GM12878 (cell line): Measurements from ENCODE around the gene LAD1. TPM values are rescaled to one million over a fixed set of nuclear protein-coding genes. Genes with fewer than 3 reads are reported as not detected.

Source experiments
- ATAC-seq: fragments of 200-7000 bp; cut with Tn5 transposase; 3 replicates; pipeline ENCODE4 v1.9.1; 2020; ENCODE audit warnings: mild to moderate bottlenecking, moderate library complexity
- BruUV-seq: library from RNA; stranded (reverse); fragments of 400-500 nt; replicated peaks from 2 replicates; lab custom pipeline; 2021; lab: Mats Ljungman, UMichigan
- CTCF ChIA-PET: fragments of 300-600 bp; sonication (Branson Sonifier 250); formaldehyde crosslinking; extraction: SDS; loops from one replicate; lab custom pipeline; 2021; ENCODE audit warnings: inconsistent platforms; lab: Yijun Ruan, JAX
- POLR2A ChIA-PET: fragments of 350-600 bp; formaldehyde crosslinking; extraction: SDS; loops from one replicate; lab custom pipeline; 2021; ENCODE audit warnings: inconsistent platforms; lab: Charles Lee
- RAD21 ChIA-PET: fragments of 300-600 bp; sonication (Branson Sonifier 250); formaldehyde crosslinking; loops from one replicate; lab custom pipeline; 2023; ENCODE audit warnings: antibody characterized with exemption; ENCODE audit not compliant: unreplicated experiment; lab: Charles Lee
- SMC1A ChIA-PET: fragments of 300-600 bp; sonication (Branson Sonifier 250); formaldehyde crosslinking; loops from one replicate; lab custom pipeline; 2023; ENCODE audit not compliant: unreplicated experiment, uncharacterized antibody; lab: Charles Lee
- DNase-seq: peaks from one replicate; pipeline ENCODE4 v3.0.0-alpha.2; 2011; ENCODE audit warnings: low read depth, low spot score
- FAIRE-seq: peaks from 3 replicates; lab custom pipeline; 2011; peaks lifted over from hg19 to GRCh38; lab: Jason Lieb, UNC
- H2AFZ ChIP-seq: 2 replicates; pipeline ENCODE4 v1.6.0; 2011; ENCODE audit warnings: low read depth, low read length, control low read depth; ENCODE audit not compliant: control insufficient read depth
- H3K27ac ChIP-seq: 2 replicates; pipeline ENCODE4 v1.5.1; 2011; ENCODE audit warnings: control low read depth; ENCODE audit not compliant: control insufficient read depth, insufficient read depth
- H3K27me3 ChIP-seq, 2 experiments: replicated peaks in 1 of 2; 2 replicates each; pipeline versions ENCODE4 v1.6.0 to v1.6.1; 2011; ENCODE audit warnings: low read length in 1 of 2; ENCODE audit not compliant: control insufficient read depth in 2 of 2, insufficient read depth in 2 of 2
- H3K36me3 ChIP-seq, 2 experiments: 2 replicates each; pipeline ENCODE4 v1.5.1; 2011; ENCODE audit warnings: low read length in 1 of 2; ENCODE audit not compliant: control insufficient read depth in 2 of 2, insufficient read depth in 2 of 2
- H3K4me1 ChIP-seq: 2 replicates; pipeline ENCODE4 v1.6.1; 2011; ENCODE audit warnings: mild to moderate bottlenecking, low read length, moderate library complexity, mixed read lengths; ENCODE audit not compliant: control insufficient read depth, insufficient read depth
- H3K4me2 ChIP-seq: 2 replicates; pipeline ENCODE4 v1.6.0; 2011; ENCODE audit warnings: control low read depth; ENCODE audit not compliant: control insufficient read depth, insufficient read depth
- H3K4me3 ChIP-seq: fragments of 200-600 bp; sonication (generic); 2 replicates; pipeline ENCODE4 v1.5.1; 2016
- H3K79me2 ChIP-seq: 2 replicates; pipeline ENCODE4 v1.6.0; 2011; ENCODE audit warnings: low read length; ENCODE audit not compliant: control insufficient read depth, insufficient read depth
- H3K9ac ChIP-seq: 2 replicates; pipeline ENCODE4 v1.8.0; 2011; ENCODE audit warnings: low read length, control low read depth, mixed read lengths; ENCODE audit not compliant: control insufficient read depth, insufficient read depth
- H3K9me3 ChIP-seq: replicated peaks from 3 replicates; pipeline ENCODE4 v1.5.1; 2011; ENCODE audit warnings: mild to moderate bottlenecking, low read length; ENCODE audit not compliant: control insufficient read depth, insufficient read depth
- H4K20me1 ChIP-seq: 2 replicates; pipeline ENCODE4 v1.6.0; 2011; ENCODE audit not compliant: control insufficient read depth, insufficient read depth
- CHD1 ChIP-seq: IDR thresholded peaks from 2 replicates; pipeline ENCODE4 v1.6.1; 2012; ENCODE audit warnings: low read depth, low read length, improper control_type of control experiment
- E2F8 ChIP-seq: fragments of 450-650 bp; IDR thresholded peaks from 2 replicates; pipeline ENCODE4 v1.6.1; 2018; ENCODE audit warnings: mild to moderate bottlenecking, low read depth, moderate library complexity; ENCODE audit not compliant: partially characterized antibody
- EED ChIP-seq: sonication (generic); IDR thresholded peaks from 2 replicates; pipeline ENCODE4 v1.6.1; 2016; ENCODE audit warnings: antibody characterized with exemption, low read depth
- IRF4 ChIP-seq: IDR thresholded peaks from 2 replicates; pipeline ENCODE4 v1.6.1; 2011; ENCODE audit warnings: low read depth, low read length
- IRF5 ChIP-seq: fragments of 450-650 bp; IDR thresholded peaks from 2 replicates; pipeline ENCODE4 v1.6.1; 2017; ENCODE audit warnings: borderline replicate concordance
- KAT2A ChIP-seq: conservative IDR thresholded peaks from 2 replicates; pipeline ENCODE4 v1.6.1; 2011; ENCODE audit warnings: low read depth, low read length; ENCODE audit not compliant: control insufficient read depth
- KLF5 ChIP-seq: fragments of 450-650 bp; IDR thresholded peaks from 2 replicates; pipeline ENCODE4 v1.6.1; 2014; ENCODE audit warnings: mild to moderate bottlenecking; ENCODE audit not compliant: partially characterized antibody
- LARP7 ChIP-seq: fragments of 450-650 bp; IDR thresholded peaks from 2 replicates; pipeline ENCODE4 v1.6.1; 2017; ENCODE audit warnings: mild to moderate bottlenecking
- MEF2B ChIP-seq: fragments of 450-650 bp; IDR thresholded peaks from 2 replicates; pipeline ENCODE4 v1.6.1; 2018; ENCODE audit warnings: mild to moderate bottlenecking, moderate library complexity; ENCODE audit not compliant: partially characterized antibody, poor library complexity, severe bottlenecking
- POLR2AphosphoS2 ChIP-seq: IDR thresholded peaks from 2 replicates; pipeline ENCODE4 v1.6.1; 2011; ENCODE audit warnings: low read depth, mild to moderate bottlenecking, low read length, improper control_type of control experiment, moderate library complexity
- SIN3A ChIP-seq: IDR thresholded peaks from 2 replicates; pipeline ENCODE4 v1.6.1; 2012; ENCODE audit warnings: low read depth, low read length, improper control_type of control experiment
- SMAD1 ChIP-seq: fragments of 450-650 bp; IDR thresholded peaks from 2 replicates; pipeline ENCODE4 v1.6.1; 2018; ENCODE audit warnings: mild to moderate bottlenecking, low read depth; ENCODE audit not compliant: partially characterized antibody
- SMARCA5 ChIP-seq: fragments of 450-650 bp; IDR thresholded peaks from 2 replicates; pipeline ENCODE4 v1.6.1; 2017; ENCODE audit warnings: mild to moderate bottlenecking
- SUZ12 ChIP-seq: fragments of 200-600 bp; sonication (generic); IDR thresholded peaks from one replicate; pipeline ENCODE4 v1.6.1; 2018; ENCODE audit warnings: antibody characterized with exemption, mild to moderate bottlenecking; ENCODE audit not compliant: unreplicated experiment
- ZNF592 ChIP-seq: fragments of 450-650 bp; IDR thresholded peaks from 2 replicates; pipeline ENCODE4 v1.6.1; 2017; ENCODE audit warnings: mild to moderate bottlenecking, moderate library complexity
- ZSCAN29 ChIP-seq: fragments of 450-650 bp; IDR thresholded peaks from 2 replicates; pipeline ENCODE4 v1.6.1; 2017; ENCODE audit warnings: mild to moderate bottlenecking, moderate library complexity
- in situ Hi-C: fragments of 300-500 bp; cut with MboI; formaldehyde crosslinking; loops from 9 replicates; pipeline ENCODE4 v1.14.3; 2018; ENCODE audit warnings: mixed read lengths
- intact Hi-C: fragments of 100-400 bp; cut with micrococcal nuclease; formaldehyde crosslinking; loops from one replicate; pipeline ENCODE4 v1.14.2; 2022; ENCODE audit not compliant: unreplicated experiment
- polyA plus RNA-seq, 11 experiments: library from polyadenylated mRNA; depleted of rRNA in 4 of 11; unstranded in 6 of 11; stranded (reverse) in 5 of 11; fragments of >200 nt; fragmentation: Nextera tagmentation in 4 of 11; fragmentation: Illumina TruSeq in 1 of 11; extraction: Ambion mirVana in 4 of 11; extraction: Trizol in 1 of 11; gene quantifications; 1 replicate in 1 of 11; 2 replicates in 10 of 11; pipeline versions ENCODE4 v1.2.1 to v1.2.3, GENCODE V29; 2011 to 2016; ENCODE audit warnings: inconsistent platforms in 2 of 11, missing spikeins in 2 of 11, low read depth in 1 of 11
- total RNA-seq, 4 experiments: library from RNA; depleted of rRNA in 3 of 4; stranded (reverse); fragments of >200 nt in 3 of 4; fragmentation: Illumina TruSeq in 1 of 4; extraction: Trizol in 1 of 4; gene quantifications; 2 replicates each; pipeline versions ENCODE4 v1.2.1 to v1.2.3, GENCODE V29; 2013 to 2021

Gene LAD1
- total and polyA plus RNA-seq, 10 of the 15 experiments (the other 5 are each of a cell fraction or from before 2014, with no cell fraction given) = 0.05 to 0.48 (median 0.32) TPM; not detected in 3

GRCh38 chr1:201351617-201352016 lies 47.5 kb downstream of the LAD1 start:
- FAIRE-seq (no peak), DNase-seq (no peak), ATAC-seq (no peak)
- Histone ChIP-seq H3K36me3 (no peaks in the 10 kb centered on the region), H3K27me3 (peaks cover 0 to 1% of the 10 kb centered on the region in 2 experiments; a peak in 2 of 4 replicates), H4K20me1 (no peaks in the 10 kb centered on the region), H3K4me2 (no peak overlapping the region), H3K4me1 (no peaks in the 10 kb centered on the region), H3K4me3 (no peak overlapping the region), H3K79me2 (no peaks in the 10 kb centered on the region), H3K9me3 (no peaks in the 10 kb centered on the region), H3K27ac (no peak overlapping the region), H2AFZ (no peak overlapping the region), H3K9ac (no peak overlapping the region)
- ChIA-PET CTCF (no interaction called here), POLR2A (no interaction called here), RAD21 (no interaction called here), SMC1A (no interaction called here)
- TF ChIP-seq POLR2AphosphoS2 (no peak), SMARCA5 (no peak), MEF2B (no peak), EED (no peak), SUZ12 (no peak), KAT2A (no peak), ZNF592 (no peak), SIN3A (no peak), E2F8 (no peak), KLF5 (no peak), LARP7 (no peak), ZSCAN29 (no peak), IRF4 (no peak), SMAD1 (no peak), IRF5 (no peak), CHD1 (no peak)
- intact Hi-C loops = no loop called here
- in situ Hi-C loops = no loop called here
- BruUV-seq = no TSS peak
